RWPE2 (cell line): ENCODE data around the gene SLC17A9.

Experiments
- ATAC-seq: fragments of 200-7000 bp; cut with Tn5 transposase; 3 replicates; pipeline ENCODE4 v1.9.1; 2021; ENCODE audit warnings: low read depth
- DNase-seq: peaks from one replicate; pipeline ENCODE4 v3.0.0-alpha.2; 2020; ENCODE audit warnings: low spot score
- H3K27ac ChIP-seq: fragments of 450-650 bp; 2 replicates; pipeline ENCODE4 v1.5.1; 2017; ENCODE audit warnings: mild to moderate bottlenecking; ENCODE audit not compliant: poor library complexity, severe bottlenecking
- H3K27me3 ChIP-seq: fragments of 250-450 bp; sonication (Bioruptor Pico); 2 replicates; pipeline ENCODE4 v1.5.1; 2021; ENCODE audit warnings: mild to moderate bottlenecking, moderate library complexity; ENCODE audit not compliant: insufficient read depth, poor library complexity, severe bottlenecking
- H3K36me3 ChIP-seq: fragments of 250-450 bp; sonication (Bioruptor Pico); 2 replicates; pipeline ENCODE4 v1.5.1; 2020; ENCODE audit warnings: low read depth, mild to moderate bottlenecking, moderate library complexity
- H3K4me1 ChIP-seq: fragments of 250-450 bp; sonication (Bioruptor Pico); 2 replicates; pipeline ENCODE4 v1.5.1; 2021; ENCODE audit warnings: mild to moderate bottlenecking, moderate library complexity; ENCODE audit not compliant: insufficient read depth, poor library complexity, severe bottlenecking
- H3K4me3 ChIP-seq: fragments of 250-450 bp; sonication (Bioruptor Pico); 2 replicates; pipeline ENCODE4 v1.5.1; 2021; ENCODE audit warnings: mild to moderate bottlenecking, moderate library complexity; ENCODE audit not compliant: severe bottlenecking
- H3K9me3 ChIP-seq: fragments of 250-450 bp; sonication (Bioruptor Pico); 2 replicates; pipeline ENCODE4 v1.5.1; 2021; ENCODE audit warnings: mild to moderate bottlenecking, moderate library complexity; ENCODE audit not compliant: severe bottlenecking
- CTCF ChIP-seq: fragments of 450-650 bp; IDR thresholded peaks from one replicate; pipeline ENCODE4 v1.5.1; 2017; ENCODE audit warnings: mild to moderate bottlenecking, moderate library complexity; ENCODE audit not compliant: poor library complexity, severe bottlenecking

Gene SLC17A9

GRCh38 chr20:62979310-62979709 lies 26.8 kb downstream of the SLC17A9 start:
- H3K27me3 ChIP-seq: peaks cover 87% of the 10 kb centered on the region
- no peak overlapping the region for H3K27ac ChIP-seq
- no peaks in the 10 kb centered on the region for H3K36me3 ChIP-seq
- no peaks in the 10 kb centered on the region for H3K9me3 ChIP-seq
- TF ChIP-seq CTCF: no peak
- DNase-seq: no peak
- no peaks in the 10 kb centered on the region for H3K4me1 ChIP-seq
- no peak overlapping the region for H3K4me3 ChIP-seq
- ATAC-seq: no peak

- ATAC-seq (no peak), DNase-seq (no peak)
- H3K27me3 ChIP-seq: peaks cover 85% of the 10 kb centered on the region
- no peak for TF ChIP-seq CTCF
- H3K27ac ChIP-seq: no peak overlapping the region
- no peaks in the 10 kb centered on the region for H3K4me1 ChIP-seq
- no peak overlapping the region for H3K4me3 ChIP-seq
- H3K9me3 ChIP-seq: no peaks in the 10 kb centered on the region
- H3K36me3 ChIP-seq: no peaks in the 10 kb centered on the region
Measured at GRCh38 chr20:62979876-62980373, 27.4 kb downstream of the SLC17A9 start.

- H3K4me1 ChIP-seq: no peaks in the 10 kb centered on the region
- TF ChIP-seq CTCF: no peak
- peaks cover 85% of the 10 kb centered on the region for H3K27me3 ChIP-seq
- no peak overlapping the region for H3K4me3 ChIP-seq
- ATAC-seq (no peak), DNase-seq (no peak)
- no peak overlapping the region for H3K27ac ChIP-seq
- H3K9me3 ChIP-seq: no peaks in the 10 kb centered on the region
- H3K36me3 ChIP-seq: no peaks in the 10 kb centered on the region
Measured at GRCh38 chr20:62980380-62980960, 28.0 kb downstream of the SLC17A9 start.

GRCh38 chr20:62980970-62981369 lies 28.5 kb downstream of the SLC17A9 start:
- H3K4me3 ChIP-seq: no peak overlapping the region

More at GRCh38 chr20:62980970-62981369, 28.5 kb downstream of the SLC17A9 start:
- H3K27ac ChIP-seq: no peak overlapping the region
- TF ChIP-seq CTCF: no peak
- H3K27me3 ChIP-seq: peaks cover 86% of the 10 kb centered on the region
- no peaks in the 10 kb centered on the region for H3K4me1 ChIP-seq
- H3K36me3 ChIP-seq: no peaks in the 10 kb centered on the region
- ATAC-seq (peak; percentile 26; the same call in 1 of the 3 replicates), DNase-seq (no peak)
- H3K9me3 ChIP-seq: no peaks in the 10 kb centered on the region
